HG02678 (cell line): Measurements from ENCODE around the gene KIF5A.
"Not testable (repeated sequence)": the region's sequence is repeated elsewhere in the genome, so short reads cannot be mapped to it uniquely, and the experiment has no call there.

ENCODE experiments used
- ATAC-seq: cut with Tn5 transposase; IDR thresholded peaks from one replicate; pipeline ENCODE4 v1.9.1; 2021; ENCODE audit warnings: mild to moderate bottlenecking, moderate library complexity; ENCODE audit not compliant: unreplicated experiment

KIF5A gene

DNA sequence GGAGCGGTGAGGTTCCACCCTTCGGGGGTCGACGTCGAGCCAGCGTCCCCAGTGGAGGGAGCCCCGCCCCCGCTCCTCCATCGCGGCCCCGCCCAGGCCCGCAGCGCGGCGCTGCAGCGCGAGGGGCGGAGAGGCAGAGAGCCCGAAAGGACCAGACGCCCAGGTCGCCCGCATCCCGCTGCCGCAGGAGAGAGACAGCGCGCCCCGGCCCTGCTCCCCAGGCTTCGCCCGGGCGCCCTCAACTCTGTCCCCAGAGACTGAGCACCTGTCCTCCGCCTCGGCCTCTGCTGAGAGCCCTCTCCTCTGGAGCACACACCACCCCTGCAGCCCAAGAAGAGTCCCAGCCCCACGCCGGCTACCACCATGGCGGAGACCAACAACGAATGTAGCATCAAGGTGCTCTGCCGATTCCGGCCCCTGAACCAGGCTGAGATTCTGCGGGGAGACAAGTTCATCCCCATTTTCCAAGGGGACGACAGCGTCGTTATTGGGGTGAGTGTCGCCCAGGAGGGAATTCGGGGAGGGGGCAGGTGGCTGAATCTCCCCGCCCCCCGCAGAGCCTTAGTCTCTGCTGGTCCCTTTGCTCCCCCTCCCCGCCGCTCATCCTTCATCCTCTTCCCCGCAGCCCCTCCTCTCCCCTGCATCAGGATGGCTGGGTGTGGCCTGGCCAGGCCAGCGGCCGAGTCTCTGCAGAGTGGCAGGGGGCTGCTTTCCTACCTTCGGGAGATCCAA is at the start of gene KIF5A:
Gene KIF5A, plus strand, starts transcription at position 136 of the 732 bp plus-strand sequence. Its CDS starts 228 bp downstream, at position 364.
- ATAC-seq, result no peak

DNA sequence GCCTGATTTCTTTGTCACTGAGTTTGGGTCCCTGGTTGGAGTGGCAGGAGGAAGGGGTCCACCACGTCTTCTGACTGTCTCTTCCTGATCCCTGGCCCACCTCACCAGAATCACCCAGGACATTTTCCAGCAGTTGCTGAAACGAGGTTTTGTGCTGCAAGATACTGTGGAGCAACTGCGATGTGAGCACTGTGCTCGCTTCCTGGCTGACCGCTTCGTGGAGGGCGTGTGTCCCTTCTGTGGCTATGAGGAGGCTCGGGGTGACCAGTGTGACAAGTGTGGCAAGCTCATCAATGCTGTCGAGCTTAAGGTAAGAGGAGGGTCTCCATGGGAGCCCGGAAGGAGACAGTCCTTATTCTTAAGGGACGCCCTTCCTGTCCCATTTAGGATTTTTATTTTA is 49.6 kb upstream of the KIF5A start:
- no peak for ATAC-seq

DNA sequence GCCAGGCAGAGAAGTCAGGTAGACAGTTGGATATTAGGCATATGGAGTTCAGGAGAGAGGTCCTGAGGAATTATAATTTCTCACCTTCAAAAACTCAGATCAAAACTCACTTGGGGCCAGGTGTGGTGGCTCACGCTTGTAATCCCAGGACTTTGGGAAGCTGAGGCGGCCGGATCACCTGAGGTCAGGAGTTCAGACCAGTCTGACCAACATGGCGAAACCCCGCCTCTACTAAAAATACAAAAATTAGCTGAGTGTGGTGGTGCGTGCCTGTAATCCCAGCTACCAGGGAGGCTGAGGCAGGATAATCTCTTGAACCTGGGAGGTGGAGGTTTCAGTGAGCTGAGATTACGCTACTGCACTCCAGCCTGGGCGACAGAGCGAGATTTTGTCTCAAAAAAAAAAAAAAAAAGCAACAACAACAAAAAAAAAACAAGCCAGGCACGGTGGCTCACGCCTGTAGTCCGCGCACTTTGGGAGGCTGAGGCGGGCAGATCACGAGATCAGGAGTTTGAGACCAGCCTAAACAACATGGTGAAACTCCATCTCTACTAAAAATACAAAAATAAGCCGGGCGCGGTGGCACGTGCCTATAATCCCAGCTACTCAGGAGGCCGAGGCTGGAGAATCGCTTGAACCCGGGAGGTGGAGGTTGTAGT is 47.4 kb upstream of the KIF5A start:
- not testable (repeated sequence) for ATAC-seq

DNA sequence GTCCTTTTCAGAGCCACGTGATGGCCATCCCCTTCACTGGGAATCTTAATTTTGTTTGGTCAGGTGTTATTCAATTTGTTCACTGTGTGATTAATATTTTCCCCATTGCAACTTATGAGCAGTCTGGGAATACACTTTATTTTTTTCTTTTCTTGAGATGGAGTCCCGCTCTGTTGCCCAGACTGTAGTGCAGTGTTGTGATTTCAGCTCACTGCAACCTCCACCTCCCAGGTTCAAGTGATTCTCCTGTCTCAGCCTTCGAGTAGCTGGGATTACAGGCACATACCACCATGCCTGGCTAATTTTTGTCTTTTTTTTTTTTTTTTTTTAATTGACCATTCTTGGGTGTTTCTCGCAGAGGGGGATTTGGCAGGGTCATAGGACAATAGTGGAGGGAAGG is 43.3 kb upstream of the KIF5A start:
- ATAC-seq, result not testable (repeated sequence)

DNA sequence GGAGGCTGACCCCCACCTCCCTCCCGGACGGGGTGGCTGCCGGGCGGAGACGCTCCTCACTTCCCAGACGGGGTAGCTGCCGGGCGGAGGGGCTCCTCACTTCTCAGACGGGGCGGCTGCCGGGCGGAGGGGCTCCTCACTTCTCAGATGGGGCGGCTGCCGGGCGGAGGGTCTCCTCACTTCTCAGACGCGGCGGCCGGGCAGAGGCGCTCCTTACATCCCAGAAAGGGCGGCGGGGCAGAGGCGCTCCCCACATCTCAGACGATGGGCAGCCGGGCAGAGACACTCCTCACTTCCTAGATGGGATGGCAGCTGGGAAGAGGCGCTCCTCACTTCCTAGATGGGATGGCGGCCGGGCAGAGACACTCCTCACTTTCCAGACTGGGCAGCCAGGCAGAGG is 42.0 kb upstream of the KIF5A start:
- ATAC-seq, result not testable (repeated sequence)

- no peak for ATAC-seq
Measured at GRCh38 chr12:57511161-57511560, 38.7 kb upstream of the KIF5A start.

DNA sequence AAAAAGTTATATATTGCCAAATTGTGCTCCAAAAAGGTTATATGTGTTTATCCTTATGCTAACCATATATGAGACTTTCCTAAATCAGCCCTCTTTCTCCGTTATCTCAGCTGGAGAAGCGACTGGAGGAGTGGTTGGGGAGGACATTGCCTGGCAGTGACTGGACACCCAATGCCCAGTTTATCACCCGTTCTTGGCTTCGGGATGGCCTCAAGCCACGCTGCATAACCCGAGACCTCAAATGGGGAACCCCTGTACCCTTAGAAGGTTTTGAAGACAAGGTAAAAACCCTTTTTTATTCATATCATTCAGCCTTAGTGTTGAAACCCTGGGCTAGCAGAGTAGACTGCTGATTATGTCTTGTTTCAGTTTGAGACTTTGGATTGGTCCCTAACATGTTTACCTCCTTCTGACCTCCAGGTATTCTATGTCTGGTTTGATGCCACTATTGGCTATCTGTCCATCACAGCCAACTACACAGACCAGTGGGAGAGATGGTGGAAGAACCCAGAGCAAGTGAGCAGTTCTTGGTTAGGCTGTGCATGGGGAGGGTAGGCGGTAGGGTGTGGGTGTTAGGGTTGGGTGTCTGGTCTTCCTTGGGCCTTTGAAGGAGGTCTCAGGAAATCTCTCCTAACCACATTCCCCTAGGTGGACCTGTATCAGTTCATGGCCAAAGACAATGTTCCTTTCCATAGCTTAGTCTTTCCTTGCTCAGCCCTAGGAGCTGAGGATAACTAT is 38.1 kb upstream of the KIF5A start:
- no peak for ATAC-seq

GRCh38 chr12:57512665-57513064 is 37.2 kb upstream of the KIF5A start:
- no peak for ATAC-seq

DNA sequence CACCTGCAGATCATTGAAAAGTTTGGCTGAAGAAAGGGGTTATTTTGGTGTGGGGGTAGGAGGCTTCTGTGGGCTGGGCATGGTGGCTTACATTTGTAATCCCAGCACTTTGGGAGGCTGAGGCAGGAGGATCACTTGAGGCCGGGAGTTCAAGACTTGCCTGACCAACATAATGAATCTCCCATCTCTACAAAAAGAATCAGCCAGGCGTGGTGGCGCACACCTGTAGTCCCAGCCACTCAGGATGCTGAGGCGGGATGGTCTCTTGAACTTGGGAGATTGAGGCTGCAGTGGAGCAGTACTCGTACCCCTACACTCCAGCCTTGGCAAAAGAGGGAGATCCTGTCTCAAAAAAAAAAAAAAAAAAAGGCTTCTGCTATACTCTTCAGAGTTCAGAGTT is 36.6 kb upstream of the KIF5A start:
- no peak for ATAC-seq

DNA sequence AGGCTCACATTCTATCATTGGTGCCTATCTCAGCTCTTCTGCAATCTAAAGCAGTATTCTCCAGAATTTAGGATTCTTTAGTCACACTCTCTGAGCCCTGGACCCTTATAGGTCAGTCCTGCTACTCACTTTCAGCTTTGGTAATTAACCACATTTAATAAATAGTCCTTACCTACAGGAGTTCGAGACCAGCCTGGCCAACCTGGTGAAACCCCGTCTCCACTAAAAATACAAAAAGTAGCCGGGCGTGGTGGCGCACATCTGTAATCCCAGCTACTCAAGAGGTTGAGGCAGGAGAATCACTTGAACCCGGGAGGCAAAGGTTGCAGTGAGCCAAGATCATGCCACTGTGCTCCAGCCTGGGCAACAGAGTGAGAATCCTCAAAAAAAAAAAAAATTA is 36.2 kb upstream of the KIF5A start:
- not testable (repeated sequence) for ATAC-seq

- not testable (repeated sequence) for ATAC-seq
Measured at GRCh38 chr12:57514246-57514645, 35.6 kb upstream of the KIF5A start.

DNA sequence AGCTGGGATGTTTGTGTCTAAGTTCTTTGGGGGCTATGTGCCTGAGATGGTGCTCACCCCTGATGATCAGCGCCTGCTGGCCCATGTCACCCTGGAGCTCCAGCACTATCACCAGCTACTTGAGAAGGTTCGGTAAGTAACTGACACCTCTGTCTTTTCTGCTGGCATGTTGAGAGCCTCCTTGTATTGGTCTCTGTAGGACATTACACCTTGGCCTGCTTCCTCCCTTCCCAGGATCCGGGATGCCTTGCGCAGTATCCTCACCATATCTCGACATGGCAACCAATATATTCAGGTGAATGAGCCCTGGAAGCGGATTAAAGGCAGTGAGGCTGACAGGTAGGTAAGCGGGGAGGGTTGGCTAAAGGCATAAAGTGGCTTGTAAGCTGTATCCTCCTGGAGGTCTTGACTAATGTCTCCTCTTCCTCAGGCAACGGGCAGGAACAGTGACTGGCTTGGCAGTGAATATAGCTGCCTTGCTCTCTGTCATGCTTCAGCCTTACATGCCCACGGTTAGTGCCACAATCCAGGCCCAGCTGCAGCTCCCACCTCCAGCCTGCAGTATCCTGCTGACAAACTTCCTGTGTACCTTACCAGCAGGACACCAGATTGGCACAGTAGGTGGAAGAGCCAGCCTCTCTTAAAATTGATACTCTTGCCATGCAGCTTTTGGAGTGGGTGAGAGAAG is 35.0 kb upstream of the KIF5A start:
- ATAC-seq, result no peak

DNA sequence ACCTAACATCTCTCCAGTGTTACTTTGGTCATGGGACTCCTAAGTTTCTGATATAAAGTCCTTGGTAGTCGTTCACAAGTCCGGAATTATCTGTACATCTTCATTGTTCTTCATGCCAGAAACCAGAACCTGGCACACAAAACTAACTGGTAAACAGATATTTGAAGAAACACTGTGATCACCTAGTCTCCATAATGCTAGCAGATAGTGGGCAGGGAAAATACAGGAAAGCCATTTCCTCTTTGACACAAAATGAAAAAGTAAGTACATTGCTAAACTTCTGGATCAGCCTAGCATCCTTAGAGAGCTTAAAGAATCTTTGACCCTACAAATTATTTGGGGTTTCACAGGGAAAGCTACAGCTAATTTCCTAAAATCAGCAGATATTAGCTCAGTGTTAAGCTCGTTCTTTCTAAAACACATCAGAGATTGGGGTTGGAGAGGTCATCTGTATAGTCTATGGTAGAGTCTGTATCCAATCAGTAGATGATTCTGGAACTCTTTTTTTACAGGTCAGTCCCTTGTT is 34.4 kb upstream of the KIF5A start:
- ATAC-seq, result no peak

DNA sequence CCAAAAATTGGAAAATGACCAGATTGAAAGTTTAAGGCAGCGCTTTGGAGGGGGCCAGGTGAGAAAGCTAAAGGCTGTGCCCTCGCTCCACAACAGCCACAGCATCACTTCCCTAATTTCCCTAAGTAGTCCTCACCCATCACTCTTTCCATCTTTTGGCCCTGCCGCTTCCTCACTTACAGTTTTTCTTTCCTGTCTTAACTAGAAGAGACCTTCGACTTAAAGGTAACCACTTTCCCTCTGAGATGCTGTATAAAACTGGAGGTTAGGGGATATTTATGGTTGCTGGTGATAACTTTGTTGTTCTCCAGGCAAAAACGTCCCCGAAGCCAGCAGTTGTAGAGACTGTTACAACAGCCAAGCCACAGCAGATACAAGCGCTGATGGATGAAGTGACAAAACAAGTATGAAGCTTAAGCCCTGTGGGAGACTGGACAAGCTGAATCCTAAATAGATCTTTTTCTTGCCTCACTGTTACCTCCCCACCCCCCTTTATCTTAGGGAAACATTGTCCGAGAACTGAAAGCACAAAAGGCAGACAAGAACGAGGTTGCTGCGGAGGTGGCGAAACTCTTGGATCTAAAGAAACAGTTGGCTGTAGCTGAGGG is 33.8 kb upstream of the KIF5A start:
- ATAC-seq, result no peak

DNA sequence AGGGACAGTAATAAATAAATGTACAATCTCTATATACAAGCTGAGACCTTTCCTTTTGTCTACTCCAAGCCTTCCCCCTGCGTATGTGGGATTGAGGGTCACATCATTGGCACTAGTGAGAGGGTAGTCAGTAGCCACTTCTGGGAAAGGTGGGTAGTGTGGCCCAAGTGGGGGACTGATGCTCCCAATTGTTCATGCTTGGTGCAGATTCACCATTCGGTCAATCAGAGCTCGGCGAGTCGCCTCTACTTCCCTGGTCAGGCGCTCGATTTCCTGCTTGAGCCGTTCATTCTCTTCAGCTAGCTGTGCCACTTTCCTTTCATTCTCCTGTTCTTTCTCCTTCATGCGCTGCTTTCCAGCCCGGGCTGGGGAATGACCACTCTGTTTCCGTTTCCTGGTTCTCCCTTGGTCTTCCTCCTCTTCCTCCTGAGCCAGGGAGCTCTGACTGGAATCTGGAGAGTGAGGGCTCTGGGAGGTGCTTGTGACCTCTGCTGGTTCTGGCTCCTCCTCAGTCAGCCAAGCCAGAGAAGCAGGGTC is 33.2 kb upstream of the KIF5A start:
- ATAC-seq, result no peak

DNA sequence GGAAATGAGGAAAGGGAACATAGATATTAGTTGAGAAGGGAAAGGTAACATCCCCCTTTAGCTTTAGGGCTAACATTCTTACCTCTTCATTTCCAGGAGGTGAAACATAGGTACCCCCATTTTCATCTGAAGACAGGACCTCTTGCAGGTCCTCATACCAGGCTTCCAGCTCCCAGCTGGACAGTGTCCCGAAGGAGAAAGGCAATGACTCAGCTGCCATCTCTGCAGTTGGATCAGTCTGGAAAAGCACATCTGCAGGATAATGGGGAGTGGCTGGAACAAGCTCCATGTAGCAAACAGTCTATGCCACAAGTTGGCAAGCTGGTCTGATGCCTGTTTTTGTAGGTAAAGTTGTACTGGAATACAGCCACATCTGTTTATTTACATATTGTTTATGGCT is 32.7 kb upstream of the KIF5A start:
- no peak for ATAC-seq

- not testable (repeated sequence) for ATAC-seq
Measured at GRCh38 chr12:57517718-57518117, 32.1 kb upstream of the KIF5A start.

- ATAC-seq, result no peak
Measured at GRCh38 chr12:57518176-57518919, 31.5 kb upstream of the KIF5A start.

DNA sequence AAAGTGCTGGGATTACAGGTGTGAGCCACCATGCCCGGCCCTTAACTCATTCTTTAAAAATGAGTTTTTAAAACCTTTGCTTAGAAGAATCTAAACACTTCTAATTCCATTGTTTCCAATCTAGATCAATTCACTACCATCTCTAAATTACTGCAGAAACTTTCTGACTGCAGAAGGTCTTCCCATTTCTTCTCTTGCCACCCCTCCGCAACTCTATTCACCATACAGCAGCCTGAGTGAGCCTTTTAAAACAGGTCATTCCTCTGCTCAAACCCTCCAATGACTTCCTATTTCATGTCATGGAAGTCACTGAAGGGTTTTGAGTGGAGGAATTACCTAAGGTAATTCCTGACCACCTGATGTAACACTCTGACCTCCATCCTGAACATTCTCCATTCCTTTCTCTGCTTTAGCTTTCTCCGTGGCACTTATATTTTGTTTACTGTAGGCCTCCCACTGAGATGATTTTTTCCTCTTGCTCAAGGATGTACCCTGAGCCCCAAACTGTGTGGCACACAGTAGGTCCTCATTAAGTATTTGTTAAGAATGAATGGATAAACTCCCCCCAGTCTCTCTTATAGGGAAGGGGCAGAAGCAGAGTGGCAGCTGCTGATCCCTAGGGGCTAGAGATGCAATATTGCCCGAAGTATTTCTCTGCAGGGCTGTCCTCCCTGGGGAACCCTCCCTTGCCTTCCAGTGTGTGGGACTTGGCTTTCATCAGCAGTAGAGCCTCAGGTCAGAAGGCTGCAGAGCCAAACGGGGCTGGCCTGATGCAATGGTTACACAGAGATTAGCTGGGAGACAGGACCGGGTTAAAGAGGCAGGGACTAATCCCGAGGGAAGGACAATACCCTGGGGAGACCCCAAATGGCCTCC is 30.7 kb upstream of the KIF5A start:
- ATAC-seq, result no peak
